Suppressor macrophage (primary cell): Measurements from ENCODE around the gene GPR146.

Source experiments
- DNase-seq, 4 experiments: peaks; one replicate each; pipeline ENCODE4 v3.0.0-alpha.2; 2020 to 2022

GPR146 gene

GRCh38 chr7:1011297-1012003 is 32.9 kb upstream of the GPR146 start:
- no peak for DNase-seq

GRCh38 chr7:1012004-1012715 is 32.2 kb upstream of the GPR146 start:
- DNase-seq: peak in 2 of 4 experiments; percentile 30 to 54

GRCh38 chr7:1012716-1013095 is 31.6 kb upstream of the GPR146 start:
- no peak for DNase-seq

DNA sequence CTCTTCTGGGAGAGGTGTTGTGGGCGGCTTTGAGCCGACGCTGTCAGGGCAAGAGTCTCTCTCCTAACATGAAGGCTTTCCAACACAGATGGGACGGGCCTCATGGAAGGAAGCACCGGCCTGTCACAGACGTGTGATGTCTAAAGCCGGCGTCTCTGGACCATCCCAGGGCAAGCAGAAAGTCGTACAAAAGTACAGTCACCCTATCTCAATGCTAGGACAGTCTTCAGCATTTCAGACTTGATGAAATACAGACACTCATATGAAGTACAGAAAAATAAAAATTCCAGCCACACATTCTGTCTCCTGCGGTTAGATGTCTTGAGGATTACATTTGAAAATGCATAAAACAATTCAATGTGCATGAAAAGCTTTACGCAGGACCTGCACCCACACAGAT is 30.8 kb upstream of the GPR146 start:
- DNase-seq: no peak

DNA sequence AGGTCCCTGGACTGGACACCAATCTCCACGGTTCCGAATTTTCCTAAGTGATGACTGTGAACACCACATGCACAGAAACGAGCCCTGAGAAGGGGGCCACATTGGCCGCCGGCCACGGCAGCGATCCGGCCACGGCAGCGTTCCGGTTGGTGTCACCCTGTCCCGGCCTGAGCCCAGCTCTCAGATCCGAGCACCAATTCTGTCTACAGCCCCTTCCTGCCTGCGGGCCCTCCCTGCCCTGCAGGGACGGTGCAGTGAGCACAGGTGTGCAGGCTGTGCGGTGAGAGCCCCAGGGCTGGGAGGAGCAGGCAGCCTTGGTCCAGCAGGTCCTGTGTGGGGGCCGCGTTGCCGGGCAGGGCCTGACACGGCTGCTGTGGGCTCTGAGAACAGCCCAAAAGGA is 29.7 kb upstream of the GPR146 start:
- no peak for DNase-seq

DNA sequence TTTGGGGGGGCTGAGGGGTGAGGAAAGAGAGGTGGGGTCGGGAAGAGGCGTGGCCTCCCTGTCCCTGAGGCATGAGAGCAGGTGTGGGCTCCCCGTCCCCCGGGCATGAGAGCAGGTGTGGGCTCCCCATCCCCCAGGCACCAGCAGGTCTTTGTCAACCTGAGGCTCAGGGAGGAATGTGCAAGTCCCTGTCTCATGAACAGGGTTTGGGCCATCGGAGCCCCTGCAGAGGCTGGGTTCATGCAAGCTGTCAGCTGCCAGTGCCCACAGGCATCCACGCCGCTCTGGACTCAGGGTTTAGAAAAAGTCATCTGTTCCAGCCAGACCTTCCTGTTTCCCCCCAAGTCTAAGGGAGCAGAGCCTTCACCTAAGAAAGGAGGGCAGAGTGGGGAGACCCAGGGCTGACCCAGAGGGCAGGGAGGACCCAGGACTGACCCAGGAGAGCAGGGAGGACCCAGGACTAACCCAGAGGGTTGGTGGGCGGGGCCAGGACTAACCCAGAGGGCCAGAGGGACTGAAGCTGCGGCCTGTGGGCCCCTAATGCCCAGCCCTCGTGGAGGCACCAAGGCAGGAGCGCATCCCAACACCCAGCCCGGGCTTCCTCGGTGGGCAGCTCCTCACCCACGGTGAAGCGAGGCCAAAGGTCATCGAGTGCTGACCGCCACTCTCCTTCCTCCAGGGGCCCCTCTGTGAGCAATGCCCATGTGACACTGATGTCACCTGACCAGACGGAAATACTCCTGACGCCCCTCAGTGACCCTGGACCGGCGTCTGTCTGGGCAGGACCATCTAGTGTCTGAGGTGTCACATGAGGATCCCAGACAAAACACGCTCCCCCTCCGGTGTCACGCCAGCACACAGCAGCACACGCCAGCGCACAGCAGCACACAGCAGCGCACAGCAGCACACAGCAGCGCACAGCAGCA is 28.9 kb upstream of the GPR146 start:
- DNase-seq: peak in 2 of 4 experiments; percentile 17 to 47

- no peak for DNase-seq
These were observed 27.5 kb upstream of the GPR146 start for GRCh38 chr7:1016577-1017531.

DNA sequence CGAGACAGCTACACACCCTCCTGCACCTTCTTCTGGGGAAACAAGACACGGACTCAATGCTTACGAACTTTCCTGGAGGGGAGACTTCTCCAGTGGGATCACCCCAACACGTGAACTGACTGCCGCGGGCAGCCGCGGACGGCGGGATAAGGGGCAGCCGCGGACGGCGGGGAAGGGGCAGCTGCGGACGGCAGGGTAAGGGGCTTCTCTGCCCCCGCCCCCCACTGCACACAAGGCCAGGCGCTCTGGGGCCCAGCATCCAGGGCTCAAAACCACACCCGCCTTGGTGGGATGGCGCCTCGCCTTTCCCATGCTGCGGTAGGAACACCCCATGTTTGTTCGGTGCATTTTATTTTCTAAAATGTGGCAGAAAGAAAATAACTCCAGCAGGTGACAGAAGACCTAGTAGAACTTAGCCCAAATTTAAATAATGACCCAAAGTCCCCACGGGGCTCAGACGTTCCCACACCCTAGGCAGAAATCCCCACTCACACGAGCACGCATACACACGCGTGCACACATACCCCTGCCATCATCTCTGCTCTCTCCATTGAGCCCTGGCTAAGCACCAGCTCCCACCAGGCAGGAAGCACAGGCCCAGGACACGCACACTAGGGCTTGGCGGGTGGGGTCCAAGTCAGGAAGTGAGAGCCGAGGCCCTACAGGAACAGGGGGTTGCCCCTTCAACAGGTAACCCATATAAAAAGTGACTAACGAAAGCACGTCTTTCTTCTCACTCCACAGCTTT is 26.6 kb upstream of the GPR146 start:
- DNase-seq: no peak

DNA sequence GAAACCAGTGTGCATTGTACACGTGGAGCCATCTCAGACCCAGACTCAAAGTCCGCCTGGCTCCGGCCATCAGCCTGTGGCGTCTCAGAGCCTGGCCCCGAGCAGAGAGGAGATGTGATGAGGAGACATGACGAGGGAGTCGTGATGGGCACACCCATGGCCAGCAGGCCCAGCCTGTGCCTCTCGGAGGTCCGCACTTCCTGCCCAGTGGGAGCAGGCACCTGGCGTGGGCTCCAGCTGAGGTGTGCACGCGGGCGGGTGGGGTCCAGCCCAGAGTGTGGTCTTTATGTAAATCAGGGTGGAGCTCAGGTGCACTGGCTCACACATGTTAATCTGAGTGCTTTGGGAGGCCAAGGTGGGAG is 26.0 kb upstream of the GPR146 start:
- DNase-seq: no peak

DNA sequence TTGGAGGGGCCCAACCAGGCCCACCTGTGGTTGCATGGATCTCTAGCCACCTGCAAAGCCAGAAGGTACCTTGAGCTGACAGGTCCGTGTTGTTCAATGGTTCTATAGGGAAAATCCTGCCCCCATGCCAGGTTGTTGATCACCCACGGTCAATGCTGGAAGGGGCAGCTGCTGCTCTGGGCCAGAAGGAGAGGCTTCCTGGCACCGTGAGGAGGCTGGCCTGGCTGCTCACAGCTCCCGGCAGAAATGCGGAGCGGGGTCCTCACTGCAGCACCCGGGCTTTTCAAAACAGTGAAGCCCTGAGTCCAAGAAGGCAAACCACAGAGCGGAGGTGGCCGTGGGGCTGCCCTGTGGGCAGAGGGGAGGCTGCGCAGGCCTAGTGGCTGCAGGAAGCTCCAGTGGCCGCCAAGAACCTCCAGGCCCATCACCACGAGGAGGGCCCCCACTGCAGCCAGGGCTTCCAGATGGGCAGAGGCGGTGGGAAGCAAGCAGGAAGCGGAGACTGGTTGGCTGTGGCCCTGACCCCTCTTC is 25.0 kb upstream of the GPR146 start:
- DNase-seq: no peak

GRCh38 chr7:1019789-1020610 is 24.3 kb upstream of the GPR146 start:
- DNase-seq: no peak

- DNase-seq: no peak
These were observed 23.5 kb upstream of the GPR146 start for GRCh38 chr7:1020849-1021251.

DNA sequence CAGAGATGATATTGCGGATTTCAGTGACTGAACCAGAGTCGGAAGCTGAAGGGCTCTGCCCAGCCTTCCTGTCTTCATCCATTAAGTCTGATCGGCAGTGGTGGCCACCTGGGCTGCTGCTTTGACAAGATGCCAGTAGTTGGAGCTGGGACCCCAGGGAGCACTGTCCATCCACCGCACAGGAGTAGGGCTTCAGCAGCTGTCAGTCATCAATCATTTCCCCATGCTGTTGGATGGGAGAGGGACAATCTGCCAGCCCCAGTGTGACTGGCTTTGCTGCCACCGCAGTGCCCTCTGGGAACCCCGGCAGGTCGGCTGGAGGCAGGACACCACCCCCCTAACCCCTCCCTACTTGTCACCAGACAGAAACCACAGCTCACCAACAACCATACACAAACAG is 23.0 kb upstream of the GPR146 start:
- no peak for DNase-seq

GRCh38 chr7:1021931-1022330 is 22.4 kb upstream of the GPR146 start:
- no peak for DNase-seq

GRCh38 chr7:1022356-1022755 is 22.0 kb upstream of the GPR146 start:
- no peak for DNase-seq

DNA sequence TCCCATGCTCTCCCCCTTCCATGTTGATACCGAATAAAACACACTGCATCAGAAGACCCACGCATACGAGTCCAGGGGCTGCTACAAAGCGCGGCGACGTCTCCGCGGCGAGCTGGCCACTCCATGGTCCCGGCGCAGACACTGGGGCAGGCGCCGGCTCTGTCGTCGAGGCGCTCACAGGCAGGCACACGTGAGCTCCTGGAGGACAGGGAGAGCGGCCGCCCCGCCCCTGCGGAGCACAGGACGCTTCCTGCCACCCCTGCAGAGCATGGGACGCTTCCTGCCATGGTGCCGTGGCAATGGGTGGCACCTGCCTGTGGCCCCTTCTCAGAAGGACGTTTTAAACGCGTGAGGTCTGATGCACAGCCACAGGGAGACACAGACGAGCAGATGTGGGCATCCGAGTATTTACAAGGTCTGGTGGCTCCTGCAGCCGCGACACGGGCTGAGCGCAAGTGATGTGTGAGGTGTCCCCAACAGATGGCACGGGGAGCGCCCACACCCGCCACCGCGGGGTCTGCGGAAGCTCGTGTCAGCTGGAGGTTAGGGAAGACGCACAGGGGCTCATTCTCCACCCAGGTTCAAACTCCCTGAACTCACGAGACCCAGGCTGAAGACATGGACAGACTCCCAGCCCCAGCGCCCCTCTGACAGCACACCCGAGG is 21.4 kb upstream of the GPR146 start:
- no peak for DNase-seq

GRCh38 chr7:1024331-1024841 is 20.0 kb upstream of the GPR146 start:
- DNase-seq: peak in 1 of 4 experiments; percentile 18

GRCh38 chr7:1024876-1025742 is 19.2 kb upstream of the GPR146 start:
- DNase-seq: no peak
